Measurements from ENCODE around the gene P2RX4.
"Not testable (repeated sequence)": the region's sequence is repeated elsewhere in the genome, so short reads cannot be mapped to it uniquely, and the experiment has no call there.

Gene P2RX4

GRCh38 chr12:121203482-121203881 is 6.4 kb upstream of the P2RX4 start:
- TF ChIP-seq ZNF274 (IDR thresholded peaks at IDR 0.05; ENCODE audit: low read depth, low read length) (no peak), SUZ12 (IDR thresholded peaks at IDR 0.05; ENCODE audit: extremely low read depth, insufficient read depth, insufficient read length) (no peak), YY1 (IDR thresholded peaks at IDR 0.05; ENCODE audit: insufficient read depth, insufficient read length) (no peak)
- Histone ChIP-seq H3K27me3 (ENCODE audit: insufficient read depth, insufficient read length) (peaks cover 6% of the 10 kb centered on the region), H3K9me3 (ENCODE audit: insufficient read depth, low read length) (no peaks in the 10 kb centered on the region), H3K4me1 (ENCODE audit: insufficient read depth, insufficient read length) (no peaks in the 10 kb centered on the region), H3K36me3 (ENCODE audit: insufficient read depth, insufficient read length, low read length) (no peaks in the 10 kb centered on the region), H3K4me3 (ENCODE audit: insufficient read length, low read depth) (no peak overlapping the region), H3K9ac (ENCODE audit: insufficient read length, low read depth) (no peak overlapping the region)
- DNase-seq (ENCODE audit: low read depth, low spot score), result no peak

GRCh38 chr12:121205491-121205890 is 4.4 kb upstream of the P2RX4 start:
- TF ChIP-seq ZNF274 (IDR thresholded peaks at IDR 0.05; ENCODE audit: low read depth, low read length), result no peak
- no peak overlapping the region for H3K9ac ChIP-seq (ENCODE audit: insufficient read length, low read depth)
- H3K4me1 ChIP-seq (ENCODE audit: insufficient read depth, insufficient read length), result peaks cover 4% of the 10 kb centered on the region
- DNase-seq (ENCODE audit: low read depth, low spot score), result no peak
- H3K27me3 ChIP-seq (ENCODE audit: insufficient read depth, insufficient read length), result peaks cover 12% of the 10 kb centered on the region
- H3K4me3 ChIP-seq (ENCODE audit: insufficient read length, low read depth), result no peak overlapping the region
- no peaks in the 10 kb centered on the region for H3K9me3 ChIP-seq (ENCODE audit: insufficient read depth, low read length)
- no peaks in the 10 kb centered on the region for H3K36me3 ChIP-seq (ENCODE audit: insufficient read depth, insufficient read length, low read length)

GRCh38 chr12:121208571-121208970 is 1.4 kb upstream of the P2RX4 start:
- Histone ChIP-seq H3K36me3 (ENCODE audit: insufficient read depth, insufficient read length, low read length) (peaks cover 11% of the 10 kb centered on the region), H3K27me3 (ENCODE audit: insufficient read depth, insufficient read length) (peaks cover 12% of the 10 kb centered on the region)
- not testable (repeated sequence) for H3K4me3 ChIP-seq (ENCODE audit: insufficient read length, low read depth); H3K4me1 ChIP-seq (ENCODE audit: insufficient read depth, insufficient read length); DNase-seq (ENCODE audit: low read depth, low spot score); H3K9me3 ChIP-seq (ENCODE audit: insufficient read depth, low read length); H3K9ac ChIP-seq (ENCODE audit: insufficient read length, low read depth)

GRCh38 chr12:121209221-121209620 is 708 bp upstream of the P2RX4 start:
- no peaks in the 10 kb centered on the region for H3K9me3 ChIP-seq (ENCODE audit: insufficient read depth, low read length)
- peak overlapping the region; percentile 8 for H3K9ac ChIP-seq (ENCODE audit: insufficient read length, low read depth)
- peak overlapping the region; percentile 95 for H3K4me3 ChIP-seq (ENCODE audit: insufficient read length, low read depth)
- H3K4me1 ChIP-seq (ENCODE audit: insufficient read depth, insufficient read length), result peaks cover 8% of the 10 kb centered on the region
- DNase-seq (ENCODE audit: low read depth, low spot score), result no peak
- TF ChIP-seq SUZ12 (IDR thresholded peaks at IDR 0.05; ENCODE audit: extremely low read depth, insufficient read depth, insufficient read length) (no peak), YY1 (IDR thresholded peaks at IDR 0.05; ENCODE audit: insufficient read depth, insufficient read length) (no peak), ZNF274 (IDR thresholded peaks at IDR 0.05; ENCODE audit: low read depth, low read length) (no peak)
- peaks cover 14% of the 10 kb centered on the region for H3K36me3 ChIP-seq (ENCODE audit: insufficient read depth, insufficient read length, low read length)
- peaks cover 12% of the 10 kb centered on the region for H3K27me3 ChIP-seq (ENCODE audit: insufficient read depth, insufficient read length)

GRCh38 chr12:121212875-121213274 is 2.9 kb downstream of the P2RX4 start:
- Histone ChIP-seq H3K4me1 (ENCODE audit: insufficient read depth, insufficient read length) (peaks cover 8% of the 10 kb centered on the region), H3K27me3 (ENCODE audit: insufficient read depth, insufficient read length) (peaks cover 12% of the 10 kb centered on the region), H3K9me3 (ENCODE audit: insufficient read depth, low read length) (no peaks in the 10 kb centered on the region), H3K4me3 (ENCODE audit: insufficient read length, low read depth) (no peak overlapping the region), H3K36me3 (ENCODE audit: insufficient read depth, insufficient read length, low read length) (peaks cover 24% of the 10 kb centered on the region), H3K9ac (ENCODE audit: insufficient read length, low read depth) (no peak overlapping the region)
- TF ChIP-seq SUZ12 (IDR thresholded peaks at IDR 0.05; ENCODE audit: extremely low read depth, insufficient read depth, insufficient read length) (no peak), ZNF274 (IDR thresholded peaks at IDR 0.05; ENCODE audit: low read depth, low read length) (no peak), YY1 (IDR thresholded peaks at IDR 0.05; ENCODE audit: insufficient read depth, insufficient read length) (no peak)
- DNase-seq (ENCODE audit: low read depth, low spot score), result no peak

- Histone ChIP-seq H3K9me3 (ENCODE audit: insufficient read depth, low read length) (no peaks in the 10 kb centered on the region), H3K4me1 (ENCODE audit: insufficient read depth, insufficient read length) (peaks cover 5% of the 10 kb centered on the region), H3K9ac (ENCODE audit: insufficient read length, low read depth) (no peak overlapping the region), H3K36me3 (ENCODE audit: insufficient read depth, insufficient read length, low read length) (peaks cover 35% of the 10 kb centered on the region), H3K27me3 (ENCODE audit: insufficient read depth, insufficient read length) (peaks cover 3% of the 10 kb centered on the region), H3K4me3 (ENCODE audit: insufficient read length, low read depth) (no peak overlapping the region)
- no peak for DNase-seq (ENCODE audit: low read depth, low spot score)
- TF ChIP-seq ZNF274 (IDR thresholded peaks at IDR 0.05; ENCODE audit: low read depth, low read length) (no peak), YY1 (IDR thresholded peaks at IDR 0.05; ENCODE audit: insufficient read depth, insufficient read length) (no peak), SUZ12 (IDR thresholded peaks at IDR 0.05; ENCODE audit: extremely low read depth, insufficient read depth, insufficient read length) (no peak)
Measured at GRCh38 chr12:121214166-121214777, 4.3 kb downstream of the P2RX4 start.

- no peak for TF ChIP-seq ZNF274 (IDR thresholded peaks at IDR 0.05; ENCODE audit: low read depth, low read length)
- TF ChIP-seq YY1 (IDR thresholded peaks at IDR 0.05; ENCODE audit: insufficient read depth, insufficient read length), result no peak
- no peak for TF ChIP-seq SUZ12 (IDR thresholded peaks at IDR 0.05; ENCODE audit: extremely low read depth, insufficient read depth, insufficient read length)
- Histone ChIP-seq H3K9ac (ENCODE audit: insufficient read length, low read depth) (no peak overlapping the region), H3K27me3 (ENCODE audit: insufficient read depth, insufficient read length) (no peaks in the 10 kb centered on the region), H3K4me1 (ENCODE audit: insufficient read depth, insufficient read length) (peaks cover 4% of the 10 kb centered on the region), H3K9me3 (ENCODE audit: insufficient read depth, low read length) (no peaks in the 10 kb centered on the region), H3K4me3 (ENCODE audit: insufficient read length, low read depth) (no peak overlapping the region), H3K36me3 (ENCODE audit: insufficient read depth, insufficient read length, low read length) (peaks cover 35% of the 10 kb centered on the region)
- no peak for DNase-seq (ENCODE audit: low read depth, low spot score)
Measured at GRCh38 chr12:121214855-121215745, 5.2 kb downstream of the P2RX4 start.
